Measurements from ENCODE around the gene DOCK7.
"Not testable (repeated sequence)": the region's sequence is repeated elsewhere in the genome, so short reads cannot be mapped to it uniquely, and the experiment has no call there.

The DOCK7 gene

DNA sequence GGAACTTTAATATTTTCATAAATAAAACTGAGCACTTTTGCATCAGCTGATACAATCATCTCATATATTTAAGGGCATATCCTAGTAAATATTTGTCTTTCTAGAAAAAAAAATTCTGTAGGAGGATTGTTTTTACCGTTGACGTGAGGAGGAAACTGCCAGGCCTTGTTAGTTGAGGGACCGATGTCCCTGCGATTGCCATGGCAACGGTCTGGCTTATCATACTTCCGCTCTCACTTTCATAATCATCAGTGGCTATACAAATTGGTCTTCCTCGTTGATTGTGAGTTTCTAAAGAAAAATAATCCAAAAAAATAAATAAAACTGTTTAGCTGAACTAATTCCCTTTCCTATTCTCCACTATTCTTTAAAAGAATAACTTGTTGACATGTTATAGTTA is 160.2 kb downstream of the DOCK7 start:
- no peak for DNase-seq (ENCODE audit: low read depth)

DNA sequence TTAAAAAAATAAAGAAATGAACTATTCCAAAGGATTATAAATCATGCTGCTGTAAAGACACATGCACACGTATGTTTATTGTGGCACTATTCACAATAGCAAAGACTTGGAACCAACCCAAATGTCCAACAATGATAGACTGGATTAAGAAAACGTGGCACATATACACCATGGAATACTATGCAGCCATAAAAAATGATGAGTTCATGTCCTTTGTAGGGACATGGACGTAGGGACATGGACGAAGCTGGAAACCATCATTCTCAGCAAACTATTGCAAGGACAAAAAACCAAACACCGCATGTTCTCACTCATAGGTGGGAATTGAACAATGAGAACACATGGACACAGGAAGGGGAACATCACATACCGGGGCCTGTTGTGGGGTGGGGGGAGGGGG is 160.8 kb downstream of the DOCK7 start:
- DNase-seq (ENCODE audit: low read depth): not testable (repeated sequence)

DNA sequence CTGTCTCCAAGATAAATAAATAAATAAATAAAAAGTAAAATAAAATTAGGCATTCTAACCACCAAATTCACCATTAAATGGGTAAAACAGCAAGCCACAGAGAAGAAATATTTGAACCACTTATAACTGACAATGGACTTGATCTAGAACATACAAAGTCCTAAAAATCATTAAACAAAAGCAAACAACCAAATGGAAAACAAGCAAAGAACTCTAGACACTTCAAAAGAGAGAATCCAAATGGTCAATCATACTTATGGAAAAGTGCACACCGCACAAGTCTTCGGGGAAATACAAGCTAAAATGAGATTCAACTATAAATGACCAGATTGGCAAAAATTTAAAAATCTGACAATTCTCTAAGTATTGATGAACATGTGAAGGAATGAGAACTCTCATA is 164.3 kb downstream of the DOCK7 start:
- DNase-seq (ENCODE audit: low read depth): no peak

DNA sequence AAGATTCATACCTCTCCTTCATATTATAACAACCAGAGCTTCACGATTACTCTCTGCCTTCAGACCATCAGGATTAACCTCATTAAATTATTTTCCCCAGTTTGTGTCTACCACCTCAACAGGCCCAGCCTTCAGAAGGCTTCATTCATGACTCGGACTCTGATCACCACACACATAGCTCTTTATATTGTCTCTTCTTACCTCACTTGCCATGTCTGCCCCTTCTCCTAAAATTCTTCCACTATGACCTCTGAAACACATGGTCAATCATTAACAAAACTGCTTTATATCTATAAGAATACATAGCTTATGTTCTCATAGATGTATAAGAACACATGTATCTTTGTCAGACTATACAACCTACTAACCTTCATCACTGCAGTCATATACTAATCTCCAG is 171.6 kb downstream of the DOCK7 start:
- no peak for DNase-seq (ENCODE audit: low read depth)

DNA sequence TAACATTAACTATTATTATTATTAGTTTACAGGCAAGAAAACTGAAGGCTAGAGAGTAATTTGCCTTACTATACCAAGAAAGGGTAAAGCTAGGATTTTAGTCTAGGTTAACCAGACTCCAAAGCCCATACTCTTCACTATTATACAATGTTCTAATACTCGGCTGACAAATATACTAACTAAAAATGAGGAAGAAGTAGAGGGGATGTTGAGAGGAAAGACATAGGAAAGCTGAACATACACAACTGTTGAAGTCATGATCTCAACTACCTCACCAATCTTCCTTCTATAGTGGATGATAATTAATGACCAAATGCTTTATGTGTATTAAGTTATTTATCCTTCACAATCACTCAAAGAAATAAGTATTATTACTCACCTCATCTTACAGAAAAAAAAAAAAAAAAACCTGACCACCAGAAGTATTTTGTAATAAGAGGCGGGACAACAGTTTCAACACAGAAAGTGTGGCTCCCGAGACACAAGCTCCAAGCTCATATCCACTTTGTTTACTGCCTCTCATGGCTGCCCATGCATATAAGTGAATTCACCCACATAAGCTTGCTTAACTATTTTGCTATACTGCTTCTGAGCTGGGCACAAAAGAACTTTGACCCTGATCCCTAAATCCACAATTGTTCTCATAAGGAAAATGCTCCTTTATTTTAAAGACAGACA is 173.3 kb downstream of the DOCK7 start:
- DNase-seq (ENCODE audit: low read depth): no peak

DNA sequence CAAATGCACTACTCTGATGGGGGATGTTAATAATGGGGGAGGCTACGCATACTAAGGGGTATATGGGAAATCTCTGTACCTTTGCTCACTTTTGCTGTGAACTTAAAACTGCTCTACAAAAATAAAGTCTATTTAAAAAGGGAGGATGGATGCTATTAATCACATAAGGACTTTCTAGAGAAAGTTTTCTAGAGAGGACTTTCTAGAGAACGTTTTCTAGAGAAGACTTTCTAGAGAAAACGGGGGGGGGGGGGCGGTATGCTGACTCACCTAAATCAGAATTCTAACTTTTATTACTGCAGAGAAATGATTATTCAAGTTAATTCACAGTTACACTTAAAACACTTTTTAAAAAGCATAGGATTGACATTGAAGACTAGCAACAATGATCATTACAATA is 175.2 kb downstream of the DOCK7 start:
- no peak for DNase-seq (ENCODE audit: low read depth)

DNA sequence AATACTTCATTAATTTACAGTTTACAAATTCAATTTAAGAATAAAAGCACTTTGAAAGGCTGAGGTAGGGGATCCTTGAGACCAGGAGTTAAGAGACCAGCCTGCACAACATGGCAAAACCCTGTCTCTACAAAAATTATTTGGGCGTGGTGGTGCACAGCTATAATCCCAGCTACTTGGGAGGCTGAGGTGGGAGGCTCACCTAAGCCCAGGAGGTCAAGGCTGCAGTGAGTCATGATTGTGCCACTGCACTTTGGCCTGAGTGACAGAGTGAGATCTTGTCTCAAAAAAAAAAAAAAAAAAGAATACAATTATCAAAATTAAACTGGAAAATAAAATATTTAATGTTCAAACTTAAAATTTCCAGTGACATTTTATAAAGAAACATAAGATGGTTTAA is 179.2 kb downstream of the DOCK7 start:
- no peak for DNase-seq (ENCODE audit: low read depth)

DNA sequence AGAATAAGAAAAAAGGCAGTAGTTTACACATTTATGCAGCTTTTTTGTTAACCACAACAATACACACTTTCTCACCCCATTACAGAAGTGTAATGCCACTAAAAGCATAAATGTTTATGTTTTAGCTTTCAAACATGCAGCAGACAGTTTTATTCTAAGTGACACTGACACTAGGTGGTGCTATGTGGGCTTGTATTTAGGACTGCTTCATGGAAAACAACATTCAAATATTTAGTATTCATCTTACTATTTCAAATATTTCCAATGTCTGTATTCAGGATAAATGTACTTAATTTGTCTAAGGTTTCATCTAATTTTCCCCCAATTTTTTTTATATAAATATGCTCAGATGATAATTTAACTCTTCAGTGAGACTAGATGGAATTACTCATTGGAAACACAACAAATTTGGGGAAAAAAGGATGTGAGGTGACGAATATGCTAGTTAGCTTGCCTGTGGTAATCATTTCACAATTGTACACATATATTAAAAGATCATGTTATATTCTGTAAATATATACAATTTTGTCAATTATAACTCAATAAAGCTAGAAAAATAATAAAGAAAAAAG is 179.9 kb downstream of the DOCK7 start:
- no peak for DNase-seq (ENCODE audit: low read depth)

DNA sequence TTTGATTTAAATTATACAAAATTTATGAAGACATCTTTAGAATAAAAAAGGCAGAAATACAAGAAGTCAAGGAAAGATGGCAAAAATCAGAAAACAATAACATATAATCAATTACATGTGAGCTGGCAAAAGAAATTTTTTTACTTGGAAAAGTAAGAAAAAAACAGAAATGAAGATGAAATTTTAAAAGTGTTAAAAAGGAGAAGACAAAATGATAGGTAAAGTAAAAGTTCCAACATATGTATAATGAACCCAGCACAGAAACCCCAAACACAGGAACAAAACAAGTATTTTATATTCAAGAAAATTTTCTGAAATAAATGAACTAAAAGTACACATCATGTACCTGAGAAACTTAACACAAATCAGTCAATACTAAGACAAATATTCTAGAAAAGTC is 188.0 kb downstream of the DOCK7 start:
- no peak for DNase-seq (ENCODE audit: low read depth)

DNA sequence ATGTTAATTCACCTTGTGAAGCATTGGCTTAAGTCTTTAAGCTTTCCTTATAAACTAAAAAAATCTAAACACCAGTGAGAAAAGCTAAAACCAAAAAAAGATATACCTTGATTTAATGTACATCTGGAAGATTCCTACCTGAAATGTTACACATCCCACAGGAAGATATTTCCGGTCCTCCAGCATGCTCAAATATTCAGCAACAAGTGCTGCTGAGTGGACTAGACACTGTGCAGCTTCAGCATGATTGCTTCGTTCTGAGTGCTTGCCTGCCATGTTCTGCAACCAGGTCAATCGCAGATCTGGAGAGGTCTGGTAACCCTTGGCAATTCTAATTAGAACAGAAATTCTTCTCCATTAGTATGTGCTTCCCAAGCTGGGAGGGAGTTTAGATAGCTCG is 194.0 kb downstream of the DOCK7 start:
- DNase-seq (ENCODE audit: low read depth): no peak

DNA sequence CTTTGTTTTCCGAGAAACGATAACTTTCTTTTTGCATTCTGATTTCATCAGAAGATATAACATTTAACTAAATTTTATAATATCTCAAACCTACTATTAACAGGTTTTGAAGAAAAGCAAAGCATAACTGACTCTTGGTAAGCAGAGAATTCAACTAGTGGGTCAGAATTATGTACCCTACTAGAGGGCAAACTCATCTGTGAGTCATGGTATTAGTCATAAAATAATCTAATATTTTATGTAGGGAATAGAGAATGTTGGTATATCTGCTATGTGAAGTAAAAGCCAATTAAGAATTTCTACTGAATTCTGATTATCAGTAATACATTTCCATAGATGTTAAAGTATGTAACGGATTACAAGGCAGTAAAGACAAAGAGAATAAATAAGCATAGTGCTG is 194.5 kb downstream of the DOCK7 start:
- no peak for DNase-seq (ENCODE audit: low read depth)

DNA sequence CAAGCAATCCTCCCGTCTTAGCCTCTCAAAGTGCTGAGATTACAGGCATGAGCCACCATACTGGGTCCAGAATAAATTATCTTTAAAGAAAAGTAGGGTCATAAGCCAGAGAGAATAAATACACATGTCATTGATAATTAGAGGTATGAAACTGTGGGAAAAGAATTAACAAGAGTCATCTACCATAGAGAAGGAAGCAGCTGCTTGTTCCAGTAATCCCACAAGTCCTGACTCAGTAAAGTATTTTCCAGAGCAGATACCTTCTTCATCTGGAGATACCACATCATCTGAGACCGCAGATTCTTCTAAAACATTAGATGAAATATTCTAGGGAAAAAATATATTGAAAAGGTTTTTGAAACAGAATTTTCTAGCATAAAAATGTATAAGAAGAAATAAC is 195.7 kb downstream of the DOCK7 start:
- no peak for DNase-seq (ENCODE audit: low read depth)

DNA sequence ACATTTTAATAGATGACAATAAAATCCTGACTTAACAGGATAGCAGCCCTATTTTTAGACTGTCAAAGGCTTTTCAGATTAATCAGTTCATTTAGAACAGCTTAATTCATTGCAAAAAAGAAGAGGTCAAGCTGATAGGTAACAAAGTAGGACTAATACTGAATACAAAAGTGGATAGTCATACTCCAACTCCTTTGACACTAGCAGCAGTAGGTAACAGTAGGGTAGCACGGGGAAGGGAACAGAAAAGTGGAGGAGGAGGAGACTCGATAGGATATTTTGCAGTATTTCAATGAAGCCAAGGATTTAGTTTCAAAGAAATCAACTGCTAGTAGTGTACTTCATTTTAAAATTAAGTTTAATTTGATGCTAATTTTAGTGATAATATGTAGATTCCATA is 200.2 kb downstream of the DOCK7 start:
- no peak for DNase-seq (ENCODE audit: low read depth)

DNA sequence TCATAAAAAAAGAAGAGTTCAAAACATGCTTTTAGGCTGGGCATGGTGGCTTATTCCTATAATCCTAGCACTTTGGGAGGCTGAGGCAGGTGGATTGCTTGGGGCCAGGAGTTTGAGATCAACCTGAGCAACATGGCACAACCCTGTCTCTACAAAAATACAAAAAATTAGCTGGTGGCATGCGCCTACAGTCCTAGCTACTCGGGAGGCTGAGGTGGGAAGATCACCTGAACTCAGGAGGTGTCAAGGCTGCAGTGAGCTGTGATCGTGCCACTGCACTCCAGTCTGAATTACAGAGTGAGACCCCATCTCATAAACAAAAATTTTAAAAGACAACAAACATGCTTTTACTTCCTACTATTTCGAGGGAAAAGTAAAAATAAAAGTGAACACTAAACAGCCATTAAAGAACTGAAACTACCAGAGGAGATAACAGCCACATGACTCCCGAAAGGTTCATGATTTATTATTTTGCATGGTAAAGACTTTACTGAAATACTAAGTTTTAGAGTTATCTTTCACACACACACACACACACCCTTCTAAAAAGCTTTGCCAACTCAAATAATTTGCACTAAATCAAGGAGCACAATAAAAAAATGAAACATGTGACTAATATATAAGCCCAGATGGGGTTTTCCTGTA is 203.2 kb downstream of the DOCK7 start:
- no peak for DNase-seq (ENCODE audit: low read depth)

DNA sequence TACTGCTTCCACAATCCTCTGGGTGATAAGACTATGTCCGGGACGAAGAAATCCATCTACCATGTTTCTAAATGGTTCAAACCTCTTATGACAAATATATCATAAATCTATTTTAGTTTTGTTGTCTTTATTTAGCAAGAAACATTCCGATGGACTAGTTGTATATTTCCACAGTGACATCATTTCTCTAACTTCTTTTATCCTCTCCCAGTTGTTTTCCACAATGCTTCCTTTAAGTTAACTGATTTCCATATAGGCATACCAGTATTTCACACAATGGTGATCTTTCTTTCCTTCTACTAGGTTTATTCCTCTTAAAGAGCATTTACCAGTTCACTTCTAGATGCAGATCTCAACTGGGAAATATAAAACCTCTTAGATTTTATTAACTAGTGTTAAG is 206.5 kb downstream of the DOCK7 start:
- DNase-seq (ENCODE audit: low read depth): no peak

DNA sequence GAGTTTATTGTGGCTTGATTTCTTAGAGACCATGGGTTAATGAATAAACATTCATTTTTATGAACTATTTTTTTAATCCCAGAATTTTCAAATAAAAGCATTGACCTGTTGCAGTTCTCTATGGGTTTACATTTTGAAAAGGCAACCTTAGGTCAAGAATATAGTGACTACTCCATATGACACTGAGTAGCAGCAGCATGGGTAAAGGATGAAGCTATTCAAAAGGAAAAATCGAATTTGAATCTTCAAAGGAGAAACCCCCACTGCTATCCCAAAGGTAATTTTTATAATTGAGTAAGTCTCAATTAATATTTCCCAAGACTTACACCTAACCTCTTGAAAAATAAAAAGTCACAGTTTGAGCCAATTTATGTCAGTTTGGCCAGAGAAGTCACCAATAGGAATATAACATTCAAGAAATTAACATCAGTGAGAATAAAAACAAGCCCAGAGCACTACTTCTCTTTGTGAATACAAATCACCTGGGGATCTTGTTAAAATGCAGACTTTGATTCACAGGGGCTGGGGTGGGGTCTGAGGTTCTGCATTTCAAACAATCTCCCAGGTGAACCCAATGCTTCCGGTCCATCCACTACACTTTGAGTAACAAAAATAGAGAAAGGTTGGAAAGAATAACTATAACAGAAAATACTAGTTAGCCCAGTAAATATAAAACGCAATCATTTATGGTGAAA is 211.5 kb downstream of the DOCK7 start:
- DNase-seq (ENCODE audit: low read depth): no peak

DNA sequence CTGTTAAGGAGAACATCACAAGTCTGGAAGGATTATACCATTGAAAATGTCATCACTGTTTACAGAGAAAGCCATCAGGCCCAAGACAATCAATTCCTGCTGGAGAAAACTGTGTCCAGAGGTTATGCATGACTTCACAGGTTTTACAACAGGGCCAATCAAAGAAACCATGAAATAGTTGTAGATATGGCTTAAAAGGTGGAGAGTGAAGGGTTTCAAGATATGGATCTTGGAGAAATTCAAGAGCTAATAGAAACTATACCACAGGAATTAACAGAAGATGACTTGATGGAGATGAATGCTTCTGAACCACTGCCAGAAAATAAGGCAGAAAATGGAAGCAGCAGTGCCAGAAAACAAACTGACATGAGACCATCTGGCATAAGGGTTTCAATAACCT is 221.1 kb downstream of the DOCK7 start:
- no peak for DNase-seq (ENCODE audit: low read depth)

DNA sequence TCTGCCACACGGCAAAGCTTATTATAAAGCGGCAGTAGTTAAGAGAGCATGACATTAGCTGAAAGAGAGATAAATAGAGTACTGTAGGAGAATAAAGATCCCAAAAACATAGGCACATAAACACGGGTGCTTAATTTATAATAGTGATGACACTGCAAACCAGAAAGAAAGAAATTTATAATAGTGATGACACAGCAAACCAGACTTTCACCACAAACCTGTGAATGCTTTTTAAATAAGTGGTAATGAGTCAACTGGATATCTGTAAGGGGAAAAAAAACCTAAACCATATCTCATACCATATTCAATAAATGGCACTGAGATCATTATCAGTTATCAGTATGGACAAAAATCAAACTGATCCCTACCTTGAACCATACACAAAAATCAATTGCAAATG is 225.8 kb downstream of the DOCK7 start:
- no peak for DNase-seq (ENCODE audit: low read depth)

DNA sequence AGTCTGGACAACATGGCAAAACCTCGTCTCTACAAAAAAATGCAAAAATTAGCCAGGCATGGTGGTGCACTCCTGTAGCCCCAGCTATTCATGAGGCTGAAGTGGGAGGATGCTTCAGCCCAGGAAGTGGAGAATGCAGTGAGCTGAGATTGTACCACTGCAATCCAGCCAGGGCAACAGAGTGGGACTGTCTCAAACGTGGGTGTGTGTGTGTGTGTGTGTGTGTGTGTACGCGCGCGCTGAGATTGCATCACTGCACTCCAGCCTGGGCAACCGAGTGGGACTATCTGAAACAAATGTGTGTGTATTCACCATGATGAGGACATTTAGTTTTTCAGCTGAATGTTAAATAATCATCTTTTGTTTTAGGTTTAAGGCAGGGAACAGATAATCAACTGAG is 230.2 kb downstream of the DOCK7 start:
- DNase-seq (ENCODE audit: low read depth): no peak

DNA sequence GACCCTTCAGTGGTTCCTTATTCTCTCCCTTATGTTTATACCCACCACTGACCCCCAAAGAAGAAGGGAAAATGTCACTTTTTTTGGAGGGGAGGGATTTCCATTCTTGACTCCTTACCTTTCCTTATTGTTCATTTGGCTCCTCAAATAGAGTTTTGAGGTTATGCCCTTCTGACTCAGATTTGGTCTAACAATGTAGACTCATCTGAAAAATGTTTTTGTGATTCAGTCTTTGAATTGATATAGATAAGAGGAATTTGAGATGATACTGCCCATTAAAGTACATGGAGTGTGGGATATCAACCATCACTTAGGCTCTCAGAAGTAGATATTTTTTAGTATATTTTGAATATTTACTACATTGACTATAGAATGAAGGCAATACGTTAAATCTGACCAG is 235.2 kb downstream of the DOCK7 start:
- DNase-seq (ENCODE audit: low read depth): no peak

DNA sequence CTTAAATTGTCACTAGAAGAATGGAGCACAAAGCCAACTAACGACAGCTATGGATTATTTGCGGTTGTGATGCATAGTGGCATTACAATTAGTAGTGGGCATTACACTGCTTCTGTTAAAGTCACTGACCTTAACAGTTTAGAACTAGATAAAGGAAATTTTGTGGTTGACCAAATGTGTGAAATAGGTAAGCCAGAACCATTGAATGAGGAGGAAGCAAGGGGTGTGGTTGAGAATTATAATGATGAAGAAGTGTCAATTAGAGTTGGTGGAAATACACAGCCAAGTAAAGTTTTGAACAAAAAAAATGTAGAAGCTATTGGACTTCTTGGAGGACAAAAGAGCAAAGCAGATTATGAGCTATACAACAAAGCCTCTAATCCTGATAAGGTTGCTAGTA is 237.9 kb downstream of the DOCK7 start:
- no peak for DNase-seq (ENCODE audit: low read depth)

DNA sequence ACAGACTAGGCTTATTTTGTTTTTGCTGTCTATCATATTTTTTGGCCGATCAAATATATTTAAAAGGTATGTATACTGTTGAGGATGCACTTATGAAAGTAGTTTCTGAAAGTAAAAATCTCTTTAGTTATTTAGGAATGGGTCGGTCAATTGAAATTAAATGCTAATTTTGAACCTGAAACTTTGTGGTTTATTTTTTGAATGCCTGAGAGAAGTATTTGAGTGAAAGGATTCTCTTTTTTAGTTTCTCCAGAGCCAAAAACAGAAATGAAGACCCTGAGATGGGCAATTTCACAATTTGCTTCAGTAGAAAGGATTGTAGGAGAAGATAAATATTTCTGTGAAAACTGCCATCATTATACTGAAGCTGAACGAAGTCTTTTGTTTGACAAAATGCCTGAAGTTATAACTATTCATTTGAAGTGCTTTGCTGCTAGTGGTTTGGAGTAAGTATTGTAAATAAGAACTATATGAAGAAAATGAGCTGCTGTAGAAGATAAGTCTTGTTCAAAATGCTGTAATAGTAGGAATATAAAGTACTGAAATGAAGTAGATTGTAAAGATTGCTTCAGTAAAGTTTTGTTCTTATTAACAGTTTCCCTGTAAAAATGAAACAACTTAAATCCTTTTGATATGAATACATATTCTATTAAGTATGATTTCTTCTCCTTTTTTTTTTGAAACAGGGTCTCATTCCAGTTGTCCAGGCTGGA is 239.8 kb downstream of the DOCK7 start:
- no peak for DNase-seq (ENCODE audit: low read depth)

DNA sequence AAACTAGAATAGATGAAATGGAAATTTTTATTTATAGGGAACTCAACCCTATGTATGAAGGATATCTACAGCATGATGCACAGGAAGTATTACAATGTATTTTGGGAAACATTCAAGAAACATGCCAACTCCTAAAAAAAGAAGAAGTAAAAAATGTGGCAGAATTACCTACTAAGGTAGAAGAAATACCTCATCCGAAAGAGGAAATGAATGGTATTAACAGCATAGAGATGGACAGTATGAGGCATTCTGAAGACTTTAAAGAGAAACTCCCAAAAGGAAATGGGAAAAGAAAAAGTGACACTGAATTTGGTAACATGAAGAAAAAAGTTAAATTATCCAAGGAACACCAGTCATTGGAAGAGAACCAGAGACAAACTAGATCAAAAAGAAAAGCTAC is 243.5 kb downstream of the DOCK7 start:
- no peak for DNase-seq (ENCODE audit: low read depth)

All from GM04504 (cell line).